ENCODE results near the gene RNF103. TPM values are rescaled to one million over a fixed set of nuclear protein-coding genes. Genes with fewer than 3 reads are reported as not detected.

RNF103 gene
- total and polyA plus RNA-seq, 4 donors: 15.4 to 38.2 (median 19.4) TPM

DNA sequence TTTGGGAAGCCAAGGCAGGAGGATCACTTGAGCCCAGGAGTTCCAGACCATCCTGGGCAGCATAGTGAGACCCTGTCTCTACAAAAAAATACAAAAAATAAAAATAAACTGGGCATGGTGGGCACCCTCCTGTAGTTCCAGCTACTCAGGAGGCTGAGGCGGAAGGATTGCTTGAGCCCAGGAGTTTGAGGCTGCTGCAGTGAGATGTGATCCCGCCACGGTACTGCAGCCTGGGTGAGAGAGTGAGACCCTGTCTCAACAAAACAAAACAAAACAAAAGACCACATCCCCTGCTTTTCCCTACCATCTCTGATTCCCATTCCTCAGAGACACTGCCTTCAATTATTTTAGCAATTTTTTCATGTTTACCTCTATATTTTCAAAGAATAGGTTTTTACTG lies 3.9 kb upstream of the RNF103 start:
- TF ChIP-seq, protein P1, sequence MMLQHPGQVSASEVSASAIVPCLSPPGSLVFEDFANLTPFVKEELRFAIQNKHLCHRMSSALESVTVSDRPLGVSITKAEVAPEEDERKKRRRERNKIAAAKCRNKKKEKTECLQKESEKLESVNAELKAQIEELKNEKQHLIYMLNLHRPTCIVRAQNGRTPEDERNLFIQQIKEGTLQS (IDR thresholded peaks at IDR 0.05): no peak
- TF ChIP-seq FOXA2 (IDR thresholded peaks at IDR 0.05): no peak
- no peak for TF ChIP-seq GABPA (IDR thresholded peaks at IDR 0.05 in 1 of 2, conservative IDR thresholded peaks at IDR 0.05 in 1 of 2)
- TF ChIP-seq, protein P2, sequence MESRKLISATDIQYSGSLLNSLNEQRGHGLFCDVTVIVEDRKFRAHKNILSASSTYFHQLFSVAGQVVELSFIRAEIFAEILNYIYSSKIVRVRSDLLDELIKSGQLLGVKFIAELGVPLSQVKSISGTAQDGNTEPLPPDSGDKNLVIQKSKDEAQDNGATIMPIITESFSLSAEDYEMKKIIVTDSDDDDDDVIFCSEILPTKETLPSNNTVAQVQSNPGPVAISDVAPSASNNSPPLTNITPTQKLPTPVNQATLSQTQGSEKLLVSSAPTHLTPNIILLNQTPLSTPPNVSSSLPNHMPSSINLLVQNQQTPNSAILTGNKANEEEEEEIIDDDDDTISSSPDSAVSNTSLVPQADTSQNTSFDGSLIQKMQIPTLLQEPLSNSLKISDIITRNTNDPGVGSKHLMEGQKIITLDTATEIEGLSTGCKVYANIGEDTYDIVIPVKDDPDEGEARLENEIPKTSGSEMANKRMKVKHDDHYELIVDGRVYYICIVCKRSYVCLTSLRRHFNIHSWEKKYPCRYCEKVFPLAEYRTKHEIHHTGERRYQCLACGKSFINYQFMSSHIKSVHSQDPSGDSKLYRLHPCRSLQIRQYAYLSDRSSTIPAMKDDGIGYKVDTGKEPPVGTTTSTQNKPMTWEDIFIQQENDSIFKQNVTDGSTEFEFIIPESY (IDR thresholded peaks at IDR 0.05): no peak
- no peak for TF ChIP-seq RAD21 (IDR thresholded peaks at IDR 0.05)
- no peak for TF ChIP-seq HNF4A (conservative IDR thresholded peaks at IDR 0.05)
- TF ChIP-seq FOXA1 (IDR thresholded peaks at IDR 0.05): no peak
- no peak for TF ChIP-seq NR2F2 (IDR thresholded peaks at IDR 0.05)
- TF ChIP-seq, protein P3, sequence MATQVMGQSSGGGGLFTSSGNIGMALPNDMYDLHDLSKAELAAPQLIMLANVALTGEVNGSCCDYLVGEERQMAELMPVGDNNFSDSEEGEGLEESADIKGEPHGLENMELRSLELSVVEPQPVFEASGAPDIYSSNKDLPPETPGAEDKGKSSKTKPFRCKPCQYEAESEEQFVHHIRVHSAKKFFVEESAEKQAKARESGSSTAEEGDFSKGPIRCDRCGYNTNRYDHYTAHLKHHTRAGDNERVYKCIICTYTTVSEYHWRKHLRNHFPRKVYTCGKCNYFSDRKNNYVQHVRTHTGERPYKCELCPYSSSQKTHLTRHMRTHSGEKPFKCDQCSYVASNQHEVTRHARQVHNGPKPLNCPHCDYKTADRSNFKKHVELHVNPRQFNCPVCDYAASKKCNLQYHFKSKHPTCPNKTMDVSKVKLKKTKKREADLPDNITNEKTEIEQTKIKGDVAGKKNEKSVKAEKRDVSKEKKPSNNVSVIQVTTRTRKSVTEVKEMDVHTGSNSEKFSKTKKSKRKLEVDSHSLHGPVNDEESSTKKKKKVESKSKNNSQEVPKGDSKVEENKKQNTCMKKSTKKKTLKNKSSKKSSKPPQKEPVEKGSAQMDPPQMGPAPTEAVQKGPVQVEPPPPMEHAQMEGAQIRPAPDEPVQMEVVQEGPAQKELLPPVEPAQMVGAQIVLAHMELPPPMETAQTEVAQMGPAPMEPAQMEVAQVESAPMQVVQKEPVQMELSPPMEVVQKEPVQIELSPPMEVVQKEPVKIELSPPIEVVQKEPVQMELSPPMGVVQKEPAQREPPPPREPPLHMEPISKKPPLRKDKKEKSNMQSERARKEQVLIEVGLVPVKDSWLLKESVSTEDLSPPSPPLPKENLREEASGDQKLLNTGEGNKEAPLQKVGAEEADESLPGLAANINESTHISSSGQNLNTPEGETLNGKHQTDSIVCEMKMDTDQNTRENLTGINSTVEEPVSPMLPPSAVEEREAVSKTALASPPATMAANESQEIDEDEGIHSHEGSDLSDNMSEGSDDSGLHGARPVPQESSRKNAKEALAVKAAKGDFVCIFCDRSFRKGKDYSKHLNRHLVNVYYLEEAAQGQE (IDR thresholded peaks at IDR 0.05): no peak
- no peak for TF ChIP-seq HNF4G (IDR thresholded peaks at IDR 0.05)
- TF ChIP-seq, protein P4, sequence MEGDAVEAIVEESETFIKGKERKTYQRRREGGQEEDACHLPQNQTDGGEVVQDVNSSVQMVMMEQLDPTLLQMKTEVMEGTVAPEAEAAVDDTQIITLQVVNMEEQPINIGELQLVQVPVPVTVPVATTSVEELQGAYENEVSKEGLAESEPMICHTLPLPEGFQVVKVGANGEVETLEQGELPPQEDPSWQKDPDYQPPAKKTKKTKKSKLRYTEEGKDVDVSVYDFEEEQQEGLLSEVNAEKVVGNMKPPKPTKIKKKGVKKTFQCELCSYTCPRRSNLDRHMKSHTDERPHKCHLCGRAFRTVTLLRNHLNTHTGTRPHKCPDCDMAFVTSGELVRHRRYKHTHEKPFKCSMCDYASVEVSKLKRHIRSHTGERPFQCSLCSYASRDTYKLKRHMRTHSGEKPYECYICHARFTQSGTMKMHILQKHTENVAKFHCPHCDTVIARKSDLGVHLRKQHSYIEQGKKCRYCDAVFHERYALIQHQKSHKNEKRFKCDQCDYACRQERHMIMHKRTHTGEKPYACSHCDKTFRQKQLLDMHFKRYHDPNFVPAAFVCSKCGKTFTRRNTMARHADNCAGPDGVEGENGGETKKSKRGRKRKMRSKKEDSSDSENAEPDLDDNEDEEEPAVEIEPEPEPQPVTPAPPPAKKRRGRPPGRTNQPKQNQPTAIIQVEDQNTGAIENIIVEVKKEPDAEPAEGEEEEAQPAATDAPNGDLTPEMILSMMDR (IDR thresholded peaks at IDR 0.05; ENCODE audit: low read depth, low read length, missing input control): no peak
- no peak for TF ChIP-seq TAF1 (conservative IDR thresholded peaks at IDR 0.05)
- no peak for TF ChIP-seq SP1 (IDR thresholded peaks at IDR 0.05)
- TF ChIP-seq YY1 (IDR thresholded peaks at IDR 0.05): no peak
- TF ChIP-seq EGR1 (IDR thresholded peaks at IDR 0.05; ENCODE audit: low read depth in 2 of 2): no peak
- TF ChIP-seq, protein P5, sequence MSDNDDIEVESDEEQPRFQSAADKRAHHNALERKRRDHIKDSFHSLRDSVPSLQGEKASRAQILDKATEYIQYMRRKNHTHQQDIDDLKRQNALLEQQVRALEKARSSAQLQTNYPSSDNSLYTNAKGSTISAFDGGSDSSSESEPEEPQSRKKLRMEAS (IDR thresholded peaks at IDR 0.05): no peak
- TF ChIP-seq JUND (IDR thresholded peaks at IDR 0.05): no peak
- no peak for TF ChIP-seq RXRA (IDR thresholded peaks at IDR 0.05)
- no peak for DNase-seq (ENCODE audit: low spot score)
- Histone ChIP-seq H3K9me3 (ENCODE audit: control insufficient read depth in 4 of 4, low read length in 3 of 4) (no peaks in the 10 kb centered on the region), H3K27me3 (ENCODE audit: control insufficient read depth in 4 of 4, insufficient read depth in 4 of 4, low read length in 3 of 4) (no peaks in the 10 kb centered on the region), H3K36me3 (ENCODE audit: control insufficient read depth in 4 of 4, insufficient read depth in 3 of 4, low read depth in 1 of 4, low read length in 3 of 4) (no peaks in the 10 kb centered on the region), H3K4me3 (ENCODE audit: low read depth in 1 of 3, low read length in 3 of 3) (no peak overlapping the region), H3K27ac (ENCODE audit: low read depth in 1 of 2, low read length in 2 of 2) (peak overlapping the region in 1 of 2 donors; percentile 31), H3K4me1 (ENCODE audit: control insufficient read depth in 4 of 4, insufficient read depth in 4 of 4, low read length in 3 of 4) (peaks cover 15 to 47% (median 25%) of the 10 kb centered on the region in 4 donors), H3K9ac (ENCODE audit: low read depth in 1 of 2, low read length in 2 of 2) (no peak overlapping the region)
- 95% methylated on average over 3 of the region's 3 CpGs for WGBS

Measured in liver (tissue), 9 donors.